Skeletal muscle cell (primary cell): ENCODE data around the gene CHN2.

Source experiments
- DNase-seq: peaks from one replicate; pipeline ENCODE4 v3.0.0-alpha.2; 2010; ENCODE audit warnings: low read depth
- H3K4me3 ChIP-seq: 2 replicates; pipeline ENCODE4 v1.5.1; 2011; ENCODE audit warnings: low read depth, mild to moderate bottlenecking, control low read depth, low read length, moderate library complexity

CHN2 gene

DNA sequence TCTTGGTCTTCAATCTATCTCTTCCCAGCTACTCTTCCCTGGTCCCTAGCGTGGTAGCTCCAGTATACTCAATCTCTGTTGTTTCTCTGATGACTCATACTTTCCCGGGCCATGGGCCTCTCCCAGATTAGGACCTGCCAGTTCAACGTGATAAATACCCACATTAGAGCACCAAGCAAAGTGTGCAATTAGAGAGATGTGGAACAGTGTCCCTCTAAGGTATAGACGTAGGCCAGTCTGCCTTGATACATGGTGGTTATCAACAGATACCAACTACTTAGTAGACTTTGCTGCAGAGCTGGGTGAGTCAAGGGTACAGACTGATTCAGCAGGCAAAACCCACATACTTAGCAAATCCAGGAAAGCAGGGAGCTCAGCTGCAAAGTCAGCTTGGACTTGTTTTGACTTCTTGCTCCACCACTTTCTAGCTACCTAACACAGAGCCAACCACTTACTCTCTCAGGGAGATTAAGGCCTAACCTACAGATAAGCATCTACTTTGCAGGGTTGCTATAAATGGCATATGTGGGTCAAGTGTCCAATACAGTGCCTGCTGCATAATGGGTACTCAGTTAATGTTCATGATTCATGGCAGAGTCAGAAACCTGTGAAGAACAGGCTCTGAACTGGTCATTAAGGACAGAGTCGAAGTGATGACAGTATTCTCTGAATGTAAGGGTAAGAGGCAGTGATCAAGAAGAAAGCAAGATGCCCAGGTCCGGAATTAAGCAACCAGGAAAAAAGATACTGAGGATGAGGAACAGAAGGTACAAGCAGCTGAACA lies 176.1 kb downstream of the CHN2 start:
- DNase-seq, result no peak
- H3K4me3 ChIP-seq, result no peak overlapping the region

DNA sequence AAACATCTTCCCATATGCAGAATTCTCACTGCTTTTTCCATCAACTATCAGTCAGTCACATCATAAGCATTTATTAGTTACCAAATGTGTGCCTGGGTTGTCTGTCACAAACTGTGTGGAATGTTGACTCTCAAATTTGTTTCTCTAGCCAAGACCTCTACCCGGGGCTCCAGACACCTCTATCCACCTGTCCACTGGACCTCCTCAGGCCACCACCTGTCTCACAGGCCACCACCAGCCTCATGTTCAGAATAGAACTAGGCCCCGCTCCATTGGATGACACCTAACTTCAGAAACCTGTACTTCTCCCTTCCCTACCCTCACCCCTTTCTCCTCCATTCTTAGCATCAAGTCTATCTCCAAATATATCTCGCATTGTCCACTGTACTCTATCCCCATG lies 176.9 kb downstream of the CHN2 start:
- no peak overlapping the region for H3K4me3 ChIP-seq
- DNase-seq, result no peak

DNA sequence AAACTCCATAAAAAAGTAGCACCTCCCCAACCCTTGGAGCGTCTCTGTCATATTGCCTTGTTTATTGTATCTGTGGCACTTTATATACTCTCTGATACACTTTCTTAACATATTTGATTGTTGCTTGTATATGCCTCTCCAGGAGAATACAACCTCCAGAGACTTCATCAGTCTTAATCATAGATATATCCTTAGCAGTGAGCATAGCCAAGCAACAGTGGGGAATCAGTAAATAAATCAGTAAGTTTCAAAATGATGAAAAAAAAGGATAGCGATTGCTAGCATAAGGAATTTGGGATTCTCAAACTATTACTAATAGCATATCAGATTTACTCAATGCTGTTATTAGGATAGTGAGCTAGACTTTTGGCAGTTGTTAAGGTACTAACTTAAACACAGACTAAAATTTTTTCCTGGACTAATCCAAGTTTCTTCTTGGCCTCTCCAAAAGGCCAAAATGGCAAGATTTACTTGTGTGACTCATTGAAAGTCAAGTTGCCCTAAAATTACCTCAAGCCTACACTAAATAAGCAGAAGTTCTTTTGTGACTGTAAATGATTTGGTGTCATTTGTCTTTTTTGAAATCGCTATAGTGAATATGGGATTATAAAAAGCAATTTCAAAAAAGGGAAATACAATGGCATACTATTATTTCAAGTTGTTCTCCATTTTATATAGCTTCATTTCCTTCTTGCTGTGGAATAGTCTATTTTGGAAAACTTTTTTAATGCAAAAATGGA lies 177.9 kb downstream of the CHN2 start:
- DNase-seq, result no peak
- H3K4me3 ChIP-seq, result no peak overlapping the region

DNA sequence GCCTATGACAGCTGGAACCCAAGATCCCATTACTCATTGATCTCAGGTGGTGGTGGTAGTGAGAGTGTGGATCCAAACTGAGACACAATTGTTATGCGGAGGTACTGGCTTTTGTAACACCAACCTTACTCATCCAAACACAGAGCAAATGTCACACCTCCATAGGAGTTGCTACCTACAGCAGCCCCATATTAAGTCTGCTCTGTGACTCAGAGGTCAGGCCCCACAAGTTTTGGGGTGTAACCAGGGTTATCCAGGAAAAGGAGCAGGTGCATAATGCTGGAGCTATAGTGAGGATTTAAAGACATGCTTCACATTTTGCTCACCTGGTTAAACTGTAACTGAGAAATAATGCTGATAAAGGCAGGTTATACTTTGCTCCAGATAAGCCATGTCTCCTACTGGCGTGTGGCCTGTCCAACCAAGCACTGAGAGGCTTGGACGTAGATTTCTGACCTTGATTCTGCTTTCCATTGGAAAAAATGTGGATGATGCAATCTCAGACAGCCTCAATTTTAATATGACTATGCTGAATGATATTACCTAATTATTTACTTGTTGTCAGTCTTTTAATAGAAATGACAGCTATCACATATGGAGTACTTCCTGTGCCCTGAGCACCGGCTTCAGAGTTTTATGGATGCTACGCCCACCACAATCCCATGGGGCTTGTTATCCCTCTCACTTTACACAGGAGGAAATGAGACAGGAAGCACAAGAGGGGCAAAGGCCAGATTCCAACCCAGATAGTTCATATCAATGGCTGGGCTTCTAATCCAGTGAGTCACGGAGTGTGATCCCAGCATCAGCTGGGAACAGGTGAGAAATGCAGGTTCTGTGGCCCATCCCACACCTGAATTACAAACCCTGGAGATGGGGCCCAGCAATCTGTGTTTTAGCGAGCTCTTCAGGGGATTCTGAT lies 181.3 kb downstream of the CHN2 start:
- no peak overlapping the region for H3K4me3 ChIP-seq

GRCh38 chr7:29377718-29378117 lies 183.1 kb downstream of the CHN2 start:
- DNase-seq, result no peak
- no peak overlapping the region for H3K4me3 ChIP-seq

More for the DNA sequence above, 181.3 kb downstream of the CHN2 start:
- DNase-seq, result no peak

DNA sequence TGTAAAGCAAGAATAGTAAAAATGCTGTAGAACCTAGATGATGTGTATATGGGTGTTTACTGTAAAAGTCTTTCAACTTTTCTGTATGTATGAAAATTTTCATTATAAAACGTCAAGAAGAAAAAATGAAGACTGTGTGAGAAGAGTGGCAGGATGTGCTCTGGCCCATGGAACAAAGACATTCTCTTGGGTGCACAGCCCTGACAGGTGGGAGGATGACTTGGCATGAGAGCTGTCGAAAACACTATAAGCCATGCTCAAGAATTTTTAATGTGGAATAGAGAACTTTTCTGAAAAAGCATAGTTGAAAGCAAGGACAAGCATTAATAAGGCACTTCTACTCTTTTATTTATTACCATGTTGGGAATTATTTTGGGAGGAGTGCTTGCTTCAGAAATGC lies 185.0 kb downstream of the CHN2 start:
- no peak overlapping the region for H3K4me3 ChIP-seq
- DNase-seq, result no peak

- no peak for DNase-seq
Measured at GRCh38 chr7:29381206-29382094, 186.9 kb downstream of the CHN2 start.

DNA sequence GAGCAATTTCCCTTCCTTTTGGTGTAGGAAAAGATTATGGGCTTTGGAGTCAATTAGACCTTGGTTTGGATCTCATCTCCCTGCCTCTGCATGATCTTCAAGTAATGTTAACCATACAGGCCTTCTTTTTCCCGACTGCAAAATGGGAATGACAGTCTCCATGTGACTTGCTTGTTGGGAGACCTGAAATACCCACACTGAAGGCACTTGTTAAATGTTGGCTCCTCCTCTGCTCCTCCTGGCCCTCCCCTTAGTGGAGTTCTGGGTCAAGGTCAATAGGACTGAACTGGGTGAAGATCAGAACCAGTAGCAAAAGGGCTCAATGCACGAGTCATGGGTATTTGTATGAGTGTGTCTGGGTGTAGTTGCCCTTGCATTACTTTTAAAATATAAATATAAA lies 189.7 kb downstream of the CHN2 start:
- H3K4me3 ChIP-seq, result no peak overlapping the region
- DNase-seq, result no peak

More at GRCh38 chr7:29381206-29382094, 186.9 kb downstream of the CHN2 start:
- no peak overlapping the region for H3K4me3 ChIP-seq

GRCh38 chr7:29385214-29385814 lies 190.7 kb downstream of the CHN2 start:
- H3K4me3 ChIP-seq, result no peak overlapping the region
- DNase-seq, result no peak

- no peak for DNase-seq
- H3K4me3 ChIP-seq, result no peak overlapping the region
Measured at GRCh38 chr7:29386196-29386765, 191.7 kb downstream of the CHN2 start.

- DNase-seq, result no peak
Measured at GRCh38 chr7:29391262-29391661, 196.7 kb downstream of the CHN2 start.

GRCh38 chr7:29394321-29394720 lies 199.7 kb downstream of the CHN2 start:
- no peak for DNase-seq
- H3K4me3 ChIP-seq, result no peak overlapping the region

More at GRCh38 chr7:29391262-29391661, 196.7 kb downstream of the CHN2 start:
- no peak overlapping the region for H3K4me3 ChIP-seq

- DNase-seq, result no peak
- no peak overlapping the region for H3K4me3 ChIP-seq
Measured at GRCh38 chr7:29396563-29396962, 202.0 kb downstream of the CHN2 start.

DNA sequence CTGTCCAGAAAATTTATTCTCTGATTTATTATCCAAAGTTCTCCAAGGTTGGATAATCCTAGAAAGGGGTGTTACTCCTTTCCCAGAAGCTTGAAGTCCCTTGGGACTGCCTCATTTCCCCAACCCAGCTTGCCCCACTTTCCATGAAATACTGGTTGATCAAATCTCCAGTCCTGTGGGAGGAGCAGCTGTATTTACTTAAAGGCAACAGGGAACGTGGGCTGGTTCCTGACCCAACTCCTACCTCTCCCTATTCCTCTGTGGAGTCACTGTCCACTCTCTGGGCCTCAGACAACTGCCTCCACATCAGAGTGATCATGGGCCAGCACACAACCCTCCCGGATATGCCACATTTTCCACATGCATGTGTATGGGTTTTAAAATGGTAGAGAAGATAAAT lies 202.8 kb downstream of the CHN2 start:
- no peak for DNase-seq
- H3K4me3 ChIP-seq, result no peak overlapping the region

DNA sequence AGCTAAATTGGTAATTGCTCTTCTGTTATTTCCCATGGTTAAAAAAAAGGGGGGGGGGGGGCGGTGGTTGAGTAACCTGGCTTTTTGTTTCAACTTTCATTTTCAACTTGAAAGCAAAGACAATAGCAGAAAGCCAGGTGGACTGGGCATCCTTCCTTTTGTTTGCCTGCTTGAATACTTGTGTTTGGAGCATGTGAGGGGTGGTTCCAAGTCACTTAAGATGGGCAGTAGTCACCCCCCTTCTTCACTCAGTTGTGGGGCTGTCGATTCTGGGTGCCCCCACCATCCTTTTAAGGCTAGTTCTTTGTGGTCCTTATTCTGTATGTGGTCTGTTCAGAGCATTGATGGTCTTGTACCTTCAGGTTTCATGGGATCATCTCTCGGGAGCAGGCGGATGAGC lies 203.4 kb downstream of the CHN2 start:
- DNase-seq, result no peak
- H3K4me3 ChIP-seq, result no peak overlapping the region

GRCh38 chr7:29400437-29400836 lies 205.9 kb downstream of the CHN2 start:
- H3K4me3 ChIP-seq, result no peak overlapping the region
- no peak for DNase-seq

- no peak overlapping the region for H3K4me3 ChIP-seq
- no peak for DNase-seq
Measured at GRCh38 chr7:29401769-29402168, 207.2 kb downstream of the CHN2 start.

GRCh38 chr7:29405891-29406290 lies 211.3 kb downstream of the CHN2 start:
- no peak for DNase-seq
- H3K4me3 ChIP-seq, result no peak overlapping the region
